ENCODE data around the gene MIA2.

Gene MIA2

GRCh38 chr14:39212693-39213092 is 21.0 kb upstream of the MIA2 start:
- no peak overlapping the region for H3K18ac ChIP-seq (ENCODE audit: low read depth in 1 of 2, low read length in 2 of 2)
- H3K4ac ChIP-seq (ENCODE audit: low read depth in 1 of 2, low read length in 2 of 2) = no peak overlapping the region
- no peaks in the 10 kb centered on the region for H3K79me1 ChIP-seq (replicated peaks; ENCODE audit: low read length, poor library complexity, severe bottlenecking)
- no peak overlapping the region for H3K4me3 ChIP-seq (ENCODE audit: insufficient read depth in 1 of 2, low read depth in 1 of 2, low read length in 2 of 2)
- no peaks in the 10 kb centered on the region for H3K27me3 ChIP-seq (ENCODE audit: control insufficient read depth in 1 of 2, insufficient read depth in 1 of 2, low read length in 2 of 2)
- no peak overlapping the region for H4K91ac ChIP-seq (ENCODE audit: low read length)
- H3K4me1 ChIP-seq (ENCODE audit: control insufficient read depth, insufficient read depth, low read depth, low read length) = no peaks in the 10 kb centered on the region
- no peaks in the 10 kb centered on the region for H3K36me3 ChIP-seq (ENCODE audit: control insufficient read depth in 1 of 2, insufficient read depth in 2 of 2, low read depth in 1 of 2, low read length in 2 of 2)
- H2BK120ac ChIP-seq (ENCODE audit: low read depth, low read length) = no peak overlapping the region
- no peak overlapping the region for H2BK15ac ChIP-seq (ENCODE audit: low read depth, poor library complexity, severe bottlenecking)
- H2AK5ac ChIP-seq (ENCODE audit: low read length, severe bottlenecking) = no peak overlapping the region
- H4K8ac ChIP-seq (ENCODE audit: low read length) = no peak overlapping the region
- DNase-seq = no peak
- H3K23ac ChIP-seq (ENCODE audit: low read length in 2 of 2) = no peak overlapping the region
- no peak overlapping the region for H3K4me2 ChIP-seq (ENCODE audit: low read length, poor library complexity, severe bottlenecking)
- no peak overlapping the region for H3K9ac ChIP-seq (ENCODE audit: low read length)
- WGBS = no CpG with 5 or more reads among the region's 1 CpG
- H3K27ac ChIP-seq (ENCODE audit: low read length, poor library complexity, severe bottlenecking) = no peak overlapping the region
- H3K9me3 ChIP-seq (ENCODE audit: control insufficient read depth, low read length) = no peaks in the 10 kb centered on the region
- no peak overlapping the region for H2BK12ac ChIP-seq (ENCODE audit: low read length in 2 of 2)
- H2BK5ac ChIP-seq (ENCODE audit: low read depth, low read length, poor library complexity, severe bottlenecking) = no peak overlapping the region
- no peak overlapping the region for H3K14ac ChIP-seq (ENCODE audit: low read length in 2 of 2)
- no peak overlapping the region for H2AFZ ChIP-seq (ENCODE audit: low read depth, low read length)

GRCh38 chr14:39217214-39217879 is 16.4 kb upstream of the MIA2 start:
- no peak overlapping the region for H2AK5ac ChIP-seq (ENCODE audit: low read length, severe bottlenecking)
- H3K79me1 ChIP-seq (replicated peaks; ENCODE audit: low read length, poor library complexity, severe bottlenecking) = no peaks in the 10 kb centered on the region
- peaks cover 1% of the 10 kb centered on the region for H3K4me1 ChIP-seq (ENCODE audit: control insufficient read depth, insufficient read depth, low read depth, low read length)
- H2BK5ac ChIP-seq (ENCODE audit: low read depth, low read length, poor library complexity, severe bottlenecking) = no peak overlapping the region
- no peak overlapping the region for H3K27ac ChIP-seq (ENCODE audit: low read length, poor library complexity, severe bottlenecking)
- WGBS = 87% methylated on average over 7 of the region's 8 CpGs
- no peaks in the 10 kb centered on the region for H3K36me3 ChIP-seq (ENCODE audit: control insufficient read depth in 1 of 2, insufficient read depth in 2 of 2, low read depth in 1 of 2, low read length in 2 of 2)
- no peak overlapping the region for H3K23ac ChIP-seq (ENCODE audit: low read length in 2 of 2)
- H3K27me3 ChIP-seq (ENCODE audit: control insufficient read depth in 1 of 2, insufficient read depth in 1 of 2, low read length in 2 of 2) = no peaks in the 10 kb centered on the region
- H4K8ac ChIP-seq (ENCODE audit: low read length) = no peak overlapping the region
- H2BK15ac ChIP-seq (ENCODE audit: low read depth, poor library complexity, severe bottlenecking) = no peak overlapping the region
- no peak overlapping the region for H2AFZ ChIP-seq (ENCODE audit: low read depth, low read length)
- H3K9me3 ChIP-seq (ENCODE audit: control insufficient read depth, low read length) = no peaks in the 10 kb centered on the region
- H2BK12ac ChIP-seq (ENCODE audit: low read length in 2 of 2) = no peak overlapping the region
- DNase-seq = no peak
- H3K4ac ChIP-seq (ENCODE audit: low read depth in 1 of 2, low read length in 2 of 2) = no peak overlapping the region
- no peak overlapping the region for H3K9ac ChIP-seq (ENCODE audit: low read length)
- H4K91ac ChIP-seq (ENCODE audit: low read length) = no peak overlapping the region
- no peak overlapping the region for H3K4me3 ChIP-seq (ENCODE audit: insufficient read depth in 1 of 2, low read depth in 1 of 2, low read length in 2 of 2)
- H3K4me2 ChIP-seq (ENCODE audit: low read length, poor library complexity, severe bottlenecking) = no peak overlapping the region
- no peak overlapping the region for H2BK120ac ChIP-seq (ENCODE audit: low read depth, low read length)
- H3K14ac ChIP-seq (ENCODE audit: low read length in 2 of 2) = no peak overlapping the region
- no peak overlapping the region for H3K18ac ChIP-seq (ENCODE audit: low read depth in 1 of 2, low read length in 2 of 2)

- H2BK120ac ChIP-seq (ENCODE audit: low read depth, low read length) = no peak overlapping the region
Observed at GRCh38 chr14:39218171-39218769, 15.4 kb upstream of the MIA2 start.

GRCh38 chr14:39219075-39219499 is 14.6 kb upstream of the MIA2 start:
- Histone ChIP-seq H3K18ac (ENCODE audit: low read depth in 1 of 2, low read length in 2 of 2) (no peak overlapping the region), H3K4me2 (ENCODE audit: low read length, poor library complexity, severe bottlenecking) (no peak overlapping the region)
- 82% methylated on average over 3 of the region's 3 CpGs for WGBS

More at GRCh38 chr14:39218171-39218769, 15.4 kb upstream of the MIA2 start:
- no peaks in the 10 kb centered on the region for H3K79me1 ChIP-seq (replicated peaks; ENCODE audit: low read length, poor library complexity, severe bottlenecking)
- H3K9me3 ChIP-seq (ENCODE audit: control insufficient read depth, low read length) = no peaks in the 10 kb centered on the region
- H3K4me3 ChIP-seq (ENCODE audit: insufficient read depth in 1 of 2, low read depth in 1 of 2, low read length in 2 of 2) = no peak overlapping the region
- H3K36me3 ChIP-seq (ENCODE audit: control insufficient read depth in 1 of 2, insufficient read depth in 2 of 2, low read depth in 1 of 2, low read length in 2 of 2) = no peaks in the 10 kb centered on the region
- H2BK15ac ChIP-seq (ENCODE audit: low read depth, poor library complexity, severe bottlenecking) = no peak overlapping the region
- H3K14ac ChIP-seq (ENCODE audit: low read length in 2 of 2) = no peak overlapping the region
- no peak overlapping the region for H3K23ac ChIP-seq (ENCODE audit: low read length in 2 of 2)
- DNase-seq = no peak
- no peaks in the 10 kb centered on the region for H3K27me3 ChIP-seq (ENCODE audit: control insufficient read depth in 1 of 2, insufficient read depth in 1 of 2, low read length in 2 of 2)
- no peak overlapping the region for H3K4ac ChIP-seq (ENCODE audit: low read depth in 1 of 2, low read length in 2 of 2)
- H3K4me1 ChIP-seq (ENCODE audit: control insufficient read depth, insufficient read depth, low read depth, low read length) = peaks cover 1% of the 10 kb centered on the region
- H2BK5ac ChIP-seq (ENCODE audit: low read depth, low read length, poor library complexity, severe bottlenecking) = no peak overlapping the region
- H2BK12ac ChIP-seq (ENCODE audit: low read length in 2 of 2) = no peak overlapping the region
- H3K4me2 ChIP-seq (ENCODE audit: low read length, poor library complexity, severe bottlenecking) = no peak overlapping the region
- H3K18ac ChIP-seq (ENCODE audit: low read depth in 1 of 2, low read length in 2 of 2) = no peak overlapping the region
- no peak overlapping the region for H3K27ac ChIP-seq (ENCODE audit: low read length, poor library complexity, severe bottlenecking)
- no peak overlapping the region for H2AK5ac ChIP-seq (ENCODE audit: low read length, severe bottlenecking)
- 90% methylated on average over 3 of the region's 5 CpGs for WGBS
- no peak overlapping the region for H2AFZ ChIP-seq (ENCODE audit: low read depth, low read length)
- H4K91ac ChIP-seq (ENCODE audit: low read length) = no peak overlapping the region
- H4K8ac ChIP-seq (ENCODE audit: low read length) = no peak overlapping the region
- H3K9ac ChIP-seq (ENCODE audit: low read length) = peak overlapping the region; percentile 23

More at GRCh38 chr14:39219075-39219499, 14.6 kb upstream of the MIA2 start:
- Histone ChIP-seq H2BK12ac (ENCODE audit: low read length in 2 of 2) (no peak overlapping the region), H3K4ac (ENCODE audit: low read depth in 1 of 2, low read length in 2 of 2) (no peak overlapping the region), H3K14ac (ENCODE audit: low read length in 2 of 2) (no peak overlapping the region), H3K4me1 (ENCODE audit: control insufficient read depth, insufficient read depth, low read depth, low read length) (peaks cover 1% of the 10 kb centered on the region), H2BK120ac (ENCODE audit: low read depth, low read length) (no peak overlapping the region), H3K79me1 (replicated peaks; ENCODE audit: low read length, poor library complexity, severe bottlenecking) (no peaks in the 10 kb centered on the region), H3K27ac (ENCODE audit: low read length, poor library complexity, severe bottlenecking) (no peak overlapping the region), H2BK15ac (ENCODE audit: low read depth, poor library complexity, severe bottlenecking) (no peak overlapping the region), H3K9me3 (ENCODE audit: control insufficient read depth, low read length) (no peaks in the 10 kb centered on the region), H3K23ac (ENCODE audit: low read length in 2 of 2) (no peak overlapping the region), H2AK5ac (ENCODE audit: low read length, severe bottlenecking) (no peak overlapping the region), H4K91ac (ENCODE audit: low read length) (no peak overlapping the region), H2AFZ (ENCODE audit: low read depth, low read length) (no peak overlapping the region), H3K36me3 (ENCODE audit: control insufficient read depth in 1 of 2, insufficient read depth in 2 of 2, low read depth in 1 of 2, low read length in 2 of 2) (no peaks in the 10 kb centered on the region), H3K27me3 (ENCODE audit: control insufficient read depth in 1 of 2, insufficient read depth in 1 of 2, low read length in 2 of 2) (no peaks in the 10 kb centered on the region), H2BK5ac (ENCODE audit: low read depth, low read length, poor library complexity, severe bottlenecking) (no peak overlapping the region), H3K9ac (ENCODE audit: low read length) (no peak overlapping the region), H3K4me3 (ENCODE audit: insufficient read depth in 1 of 2, low read depth in 1 of 2, low read length in 2 of 2) (no peak overlapping the region), H4K8ac (ENCODE audit: low read length) (no peak overlapping the region)
- DNase-seq = no peak
